Brain microvascular endothelial cell (primary cell): Measurements from ENCODE around the gene PRX.

Experiments
- DNase-seq: peaks from one replicate; pipeline ENCODE4 v3.0.0-alpha.2; 2020
- H3K27ac ChIP-seq: fragments of 250-450 bp; sonication (Bioruptor Pico); 2 replicates; pipeline ENCODE4 v1.5.1; 2020; ENCODE audit warnings: mild to moderate bottlenecking, moderate library complexity
- H3K27me3 ChIP-seq: fragments of 250-450 bp; sonication (Bioruptor Pico); replicated peaks from 2 replicates; pipeline ENCODE4 v1.5.1; 2020; ENCODE audit warnings: mild to moderate bottlenecking
- H3K36me3 ChIP-seq: fragments of 250-450 bp; sonication (Bioruptor Pico); replicated peaks from 2 replicates; pipeline ENCODE4 v1.5.1; 2020; ENCODE audit warnings: mild to moderate bottlenecking
- H3K4me3 ChIP-seq: 2 replicates; pipeline ENCODE4 v1.5.1; 2011; ENCODE audit warnings: low read depth, mild to moderate bottlenecking, control low read depth, low read length, moderate library complexity
- in situ Hi-C: cut with HindIII; loops from 2 replicates; pipeline ENCODE4 v1.10.0; 2017; ENCODE audit warnings: low sequenced_read_pairs, low pct_ligation_motif_present
- TF ChIP-seq, protein P1 (sequence below): IDR thresholded peaks from 2 replicates; pipeline ENCODE4 v1.5.1; 2011; ENCODE audit warnings: low read depth, mild to moderate bottlenecking, moderate library complexity, low read length, control low read depth, inconsistent platforms; ENCODE audit errors: missing control alignments

The PRX gene

DNA sequence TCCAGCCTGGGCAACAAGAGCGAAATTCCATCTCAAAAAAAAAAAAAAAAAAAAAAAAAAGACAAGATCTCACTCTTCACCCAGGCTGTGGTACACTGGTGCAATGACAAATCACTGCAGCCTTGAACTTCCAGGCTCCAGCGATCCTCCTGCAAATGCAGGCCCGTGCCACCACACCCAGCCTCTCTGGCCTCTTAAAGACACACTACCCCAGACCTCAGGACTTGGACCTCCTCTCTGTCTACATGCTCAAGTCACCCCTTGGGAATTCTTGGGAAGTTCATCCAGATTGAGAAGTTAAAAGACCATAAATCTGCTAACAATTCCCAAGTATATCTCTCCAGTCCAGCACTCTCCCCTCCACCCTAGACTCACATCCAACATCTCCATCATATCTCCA lies 12.6 kb downstream of the PRX start:
- TF ChIP-seq, protein P1, sequence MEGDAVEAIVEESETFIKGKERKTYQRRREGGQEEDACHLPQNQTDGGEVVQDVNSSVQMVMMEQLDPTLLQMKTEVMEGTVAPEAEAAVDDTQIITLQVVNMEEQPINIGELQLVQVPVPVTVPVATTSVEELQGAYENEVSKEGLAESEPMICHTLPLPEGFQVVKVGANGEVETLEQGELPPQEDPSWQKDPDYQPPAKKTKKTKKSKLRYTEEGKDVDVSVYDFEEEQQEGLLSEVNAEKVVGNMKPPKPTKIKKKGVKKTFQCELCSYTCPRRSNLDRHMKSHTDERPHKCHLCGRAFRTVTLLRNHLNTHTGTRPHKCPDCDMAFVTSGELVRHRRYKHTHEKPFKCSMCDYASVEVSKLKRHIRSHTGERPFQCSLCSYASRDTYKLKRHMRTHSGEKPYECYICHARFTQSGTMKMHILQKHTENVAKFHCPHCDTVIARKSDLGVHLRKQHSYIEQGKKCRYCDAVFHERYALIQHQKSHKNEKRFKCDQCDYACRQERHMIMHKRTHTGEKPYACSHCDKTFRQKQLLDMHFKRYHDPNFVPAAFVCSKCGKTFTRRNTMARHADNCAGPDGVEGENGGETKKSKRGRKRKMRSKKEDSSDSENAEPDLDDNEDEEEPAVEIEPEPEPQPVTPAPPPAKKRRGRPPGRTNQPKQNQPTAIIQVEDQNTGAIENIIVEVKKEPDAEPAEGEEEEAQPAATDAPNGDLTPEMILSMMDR, result no peak
- in situ Hi-C loops, result no loop called here
- H3K27me3 ChIP-seq, result no peaks in the 10 kb centered on the region
- DNase-seq, result no peak
- no peak overlapping the region for H3K4me3 ChIP-seq
- H3K36me3 ChIP-seq, result no peaks in the 10 kb centered on the region
- H3K27ac ChIP-seq, result no peak overlapping the region

DNA sequence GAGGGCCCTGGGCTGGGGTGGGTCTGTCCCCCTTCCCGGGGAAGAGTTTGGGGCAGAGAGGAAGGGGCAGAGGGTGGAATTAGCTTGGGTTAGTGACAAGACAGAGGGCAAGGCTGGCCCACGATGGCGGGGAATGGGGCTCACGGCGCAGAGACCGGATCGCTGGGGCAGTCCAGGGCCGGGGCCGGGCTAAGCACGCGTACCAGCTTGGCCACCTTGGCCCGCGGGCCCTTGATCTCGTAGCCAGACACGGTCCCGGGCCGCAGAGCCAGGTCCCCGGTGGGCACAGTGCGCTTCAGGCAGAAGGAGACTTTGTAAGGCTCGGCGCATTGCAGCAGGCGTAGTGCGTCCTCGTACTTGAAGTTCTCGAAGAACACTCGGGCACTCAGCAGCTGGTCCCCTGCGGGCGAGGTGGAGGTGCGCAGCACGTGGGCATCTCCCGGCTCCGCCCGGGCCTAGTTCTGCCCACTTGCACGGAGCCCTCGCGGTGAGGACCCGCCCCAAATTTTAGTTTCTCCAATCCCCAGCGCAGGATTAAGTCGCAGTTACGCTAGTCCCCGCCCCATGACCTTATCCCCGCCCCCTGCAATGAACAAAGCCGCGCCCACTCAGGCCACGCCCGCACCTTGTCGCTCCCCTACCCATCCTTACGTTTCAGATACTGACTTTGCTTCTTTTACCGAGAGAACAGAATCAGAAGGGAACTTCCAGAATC lies 14.6 kb downstream of the PRX start:
- Histone ChIP-seq H3K4me3 (peak overlapping the region; percentile 20), H3K27ac (no peak overlapping the region), H3K36me3 (no peaks in the 10 kb centered on the region), H3K27me3 (no peaks in the 10 kb centered on the region)
- TF ChIP-seq, protein P1, result no peak
- in situ Hi-C loops, result no loop called here
- DNase-seq, result peak; percentile 25

DNA sequence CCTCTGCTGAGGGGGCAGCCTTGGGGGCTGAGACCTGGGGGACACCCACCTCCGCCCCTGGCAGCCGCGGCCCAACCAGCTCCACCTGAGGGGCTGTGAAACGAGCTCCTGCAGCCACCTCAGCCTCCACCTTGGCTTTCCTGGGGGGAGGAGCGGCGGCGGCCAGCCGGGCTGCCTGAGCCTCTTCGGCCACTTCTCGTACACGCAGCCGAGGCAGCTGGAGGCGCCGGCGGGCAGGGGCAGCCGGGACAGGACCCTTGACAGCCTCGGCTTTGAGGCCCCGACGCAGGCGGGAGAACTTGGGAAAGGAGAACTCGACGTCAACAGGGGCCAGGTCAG lies 15.6 kb downstream of the PRX start:
- in situ Hi-C loops, result no loop called here
- no peak for DNase-seq
- TF ChIP-seq, protein P1, result no peak
- Histone ChIP-seq H3K27me3 (no peaks in the 10 kb centered on the region), H3K4me3 (no peak overlapping the region), H3K36me3 (no peaks in the 10 kb centered on the region), H3K27ac (no peak overlapping the region)

DNA sequence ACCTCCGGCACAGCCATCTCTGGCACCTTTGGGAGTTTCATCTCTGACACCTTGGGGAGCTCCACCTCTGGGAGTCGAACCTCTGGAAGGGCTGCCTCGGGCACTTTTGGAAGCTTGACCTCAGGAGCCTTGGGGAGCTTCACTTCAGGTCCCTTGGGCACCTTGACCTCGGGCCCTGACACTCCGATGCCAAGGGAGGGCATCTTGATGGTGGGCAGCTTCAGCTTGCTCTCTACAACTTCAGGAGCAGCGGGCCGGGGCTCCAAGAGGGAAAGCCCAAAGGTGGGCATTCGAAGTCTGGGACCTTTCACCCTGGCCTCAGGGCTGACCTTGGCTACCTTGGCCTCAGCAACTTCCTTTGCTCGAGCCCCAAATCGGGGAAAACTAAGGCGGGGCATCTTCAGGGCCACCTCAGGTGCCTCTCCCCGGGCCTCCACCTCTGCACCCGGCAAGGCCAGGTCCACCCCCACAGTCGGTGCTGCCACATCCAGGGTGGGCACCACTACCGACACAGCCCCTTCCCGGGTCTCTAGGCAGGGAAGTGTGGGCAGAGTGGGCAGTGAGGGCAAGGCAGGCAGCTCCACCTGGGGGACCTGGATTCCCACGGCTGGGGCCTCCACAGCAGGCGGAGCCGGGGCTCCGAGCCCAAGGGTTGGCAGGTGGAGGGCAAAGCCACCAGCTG lies 16.2 kb downstream of the PRX start:
- H3K27ac ChIP-seq, result no peak overlapping the region
- H3K36me3 ChIP-seq, result no peaks in the 10 kb centered on the region
- no peak for DNase-seq
- no peak overlapping the region for H3K4me3 ChIP-seq
- in situ Hi-C loops, result no loop called here
- TF ChIP-seq, protein P1, result no peak
- no peaks in the 10 kb centered on the region for H3K27me3 ChIP-seq

DNA sequence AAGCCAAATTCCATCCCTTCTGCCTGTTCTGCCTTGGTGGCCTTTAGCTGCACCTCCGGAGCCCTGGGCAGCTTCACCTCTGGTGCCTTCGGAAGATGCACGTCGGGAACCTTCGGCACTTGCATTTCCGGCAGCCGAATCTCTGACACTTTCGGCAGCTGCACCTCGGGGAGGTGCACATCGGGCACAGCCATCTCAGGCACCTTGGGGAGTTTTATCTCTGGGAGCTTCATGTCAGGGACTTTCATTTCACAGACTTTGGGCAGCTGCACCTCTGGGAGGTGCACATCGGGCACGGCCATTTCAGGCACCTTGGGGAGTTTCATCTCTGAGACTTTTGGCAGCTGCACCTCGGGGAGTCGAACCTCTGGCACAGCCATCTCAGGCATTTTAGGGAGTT lies 17.2 kb downstream of the PRX start:
- in situ Hi-C loops, result no loop called here
- no peak overlapping the region for H3K27ac ChIP-seq
- DNase-seq, result no peak

More for the DNA sequence above, 17.2 kb downstream of the PRX start:
- Histone ChIP-seq H3K36me3 (no peaks in the 10 kb centered on the region), H3K4me3 (no peak overlapping the region), H3K27me3 (no peaks in the 10 kb centered on the region)
- TF ChIP-seq, protein P1, result no peak
